Motor neuron (in vitro differentiated cells): ENCODE results near the gene TMEFF1. TPM values are rescaled to one million over a fixed set of nuclear protein-coding genes. Genes with fewer than 3 reads are reported as not detected.
A peak's percentile ranks its signal among the peaks of the same experiment; 100 is the strongest.
"Not testable (repeated sequence)": the region's sequence is repeated elsewhere in the genome, so short reads cannot be mapped to it uniquely, and the experiment has no call there.

Experiments used
- ATAC-seq, 8 experiments: fragments of 200-7000 bp; cut with Tn5 transposase; replicated peaks in 6 of 8; 2 replicates each; pipeline ENCODE4 v1.8.0; 2021; ENCODE audit warnings: mild to moderate bottlenecking in 8 of 8, moderate library complexity in 8 of 8
- H3K27ac ChIP-seq, 2 donors: fragments of 250-450 bp; sonication (Bioruptor Pico); 2 replicates each; pipeline ENCODE4 v1.9.0; 2021; ENCODE audit warnings: antibody characterized with exemption in 2 of 2, mild to moderate bottlenecking in 2 of 2, moderate library complexity in 1 of 2
- H3K4me1 ChIP-seq, 2 donors: fragments of 250-450 bp; sonication (Bioruptor Pico); replicated peaks in 1 of 2; 2 replicates each; pipeline ENCODE4 v1.6.1; 2021; ENCODE audit warnings: antibody characterized with exemption in 2 of 2, mild to moderate bottlenecking in 2 of 2, moderate library complexity in 1 of 2
- H3K4me3 ChIP-seq, 5 donors: fragments of 250-450 bp; sonication (Bioruptor Pico); 2 replicates each; pipeline ENCODE4 v1.9.0; 2021; ENCODE audit warnings: antibody characterized with exemption in 5 of 5, mild to moderate bottlenecking in 5 of 5, moderate library complexity in 4 of 5
- WGBS, 10 experiments: fragments of 450-650 bp; shearing (Covaris generic); methylation state at CpG; one replicate each; pipeline ENCODE4 v1.0.0; 2022; 5-methylcytosine and 5-hydroxymethylcytosine counted together
- in situ Hi-C, 9 experiments: fragments of 400-800 bp; cut with MboI; loops; one replicate each; pipeline ENCODE4 v1.15.0; 2021; ENCODE audit warnings: low sequenced_read_pairs in 9 of 9, low pct_unique_long_range_greater_than_20kb in 2 of 9; ENCODE audit not compliant: unreplicated experiment in 9 of 9
- total RNA-seq, 8 experiments: library from RNA; unstranded; fragments of 300-600 nt; gene quantifications; 2 replicates each; pipeline versions ENCODE4 v1.2.3 to v1.2.4, GENCODE V29; 2022

Gene TMEFF1
- total RNA-seq, 8 experiments from 2014 or later, result 0.31 to 34.7 (median 31.7) TPM; not detected in 1

GRCh38 chr9:100477241-100477640 is 4.3 kb downstream of the TMEFF1 start:
- WGBS, 10 experiments, result 13 to 100% (median 92%) methylated on average over 1 to 4 of the region's 4 CpGs
- no peak overlapping the region for H3K4me3 ChIP-seq
- in situ Hi-C loops, result no loop called here
- no peak overlapping the region for H3K27ac ChIP-seq
- no peak for ATAC-seq
- peaks cover 4 to 13% of the 10 kb centered on the region in 2 donors for H3K4me1 ChIP-seq

GRCh38 chr9:100478192-100478591 is 5.2 kb downstream of the TMEFF1 start:
- WGBS, 10 experiments, result 90 to 100% (median 95%) methylated on average over 2 to 6 of the region's 6 CpGs; no CpG with 5 or more reads in 3 of the 10 experiments
- in situ Hi-C loops, result no loop called here
- no peak for ATAC-seq

GRCh38 chr9:100479820-100480219 is 6.9 kb downstream of the TMEFF1 start:
- no peak for ATAC-seq
- Histone ChIP-seq H3K27ac (no peak overlapping the region), H3K4me3 (no peak overlapping the region), H3K4me1 (peaks cover 4 to 10% of the 10 kb centered on the region in 2 donors)
- WGBS, 10 experiments, result 13 to 100% (median 75%) methylated on average over 1 to 2 of the region's 2 CpGs; no CpG with 5 or more reads in 1 of the 10 experiments
- in situ Hi-C loops, result no loop called here

More at GRCh38 chr9:100478192-100478591, 5.2 kb downstream of the TMEFF1 start:
- Histone ChIP-seq H3K27ac (no peak overlapping the region), H3K4me1 (peaks cover 4 to 10% of the 10 kb centered on the region in 2 donors), H3K4me3 (no peak overlapping the region)

GRCh38 chr9:100485196-100485595 is 12.2 kb downstream of the TMEFF1 start:
- Histone ChIP-seq H3K4me1 (peaks cover 6 to 8% of the 10 kb centered on the region in 2 donors), H3K27ac (no peak overlapping the region), H3K4me3 (no peak overlapping the region)
- ATAC-seq, result no peak
- 0 to 100% (median 95%) methylated on average over 1 of the region's 1 CpG for WGBS, 10 experiments
- in situ Hi-C loops, result no loop called here

GRCh38 chr9:100486479-100487176 is 13.7 kb downstream of the TMEFF1 start:
- no peak overlapping the region for H3K4me3 ChIP-seq
- H3K27ac ChIP-seq, result no peak overlapping the region
- in situ Hi-C loops, result no loop called here
- 53 to 100% (median 82%) methylated on average over 1 to 9 of the region's 10 CpGs; no CpG with 5 or more reads in 1 of the 10 experiments for WGBS, 10 experiments
- peaks cover 7 to 8% of the 10 kb centered on the region in 2 donors for H3K4me1 ChIP-seq
- ATAC-seq, result no peak

GRCh38 chr9:100488177-100488576 is 15.2 kb downstream of the TMEFF1 start:
- H3K27ac ChIP-seq, result no peak overlapping the region
- ATAC-seq, result no peak
- no peak overlapping the region for H3K4me3 ChIP-seq
- in situ Hi-C loops, result no loop called here
- peaks cover 7 to 8% of the 10 kb centered on the region in 2 donors for H3K4me1 ChIP-seq
- WGBS, 10 experiments, result 79 to 100% (median 100%) methylated on average over 1 of the region's 1 CpG; no CpG with 5 or more reads in 1 of the 10 experiments

GRCh38 chr9:100489836-100490235 is 16.9 kb downstream of the TMEFF1 start:
- H3K4me3 ChIP-seq, result no peak overlapping the region
- WGBS, 10 experiments, result 42 to 100% (median 82%) methylated on average over 2 to 4 of the region's 4 CpGs
- no peak for ATAC-seq
- H3K27ac ChIP-seq, result no peak overlapping the region
- peaks cover 7 to 8% of the 10 kb centered on the region in 2 donors for H3K4me1 ChIP-seq
- in situ Hi-C loops, result no loop called here

GRCh38 chr9:100492952-100493351 is 20.0 kb downstream of the TMEFF1 start:
- 70 to 100% (median 90%) methylated on average over 1 to 2 of the region's 2 CpGs; no CpG with 5 or more reads in 4 of the 10 experiments for WGBS, 10 experiments
- peaks cover 7 to 8% of the 10 kb centered on the region in 2 donors for H3K4me1 ChIP-seq
- H3K27ac ChIP-seq, result no peak overlapping the region
- ATAC-seq, result peak in 4 of 8 experiments; percentile 26 to 58 (median 42)
- H3K4me3 ChIP-seq, result no peak overlapping the region
- in situ Hi-C loops, result no loop called here

- Histone ChIP-seq H3K4me3 (no peak overlapping the region), H3K4me1 (no peaks in the 10 kb centered on the region), H3K27ac (no peak overlapping the region)
- 21 to 100% (median 87%) methylated on average over 1 to 5 of the region's 5 CpGs for WGBS, 10 experiments
- no peak for ATAC-seq
- in situ Hi-C loops, result no loop called here
These were observed 25.6 kb downstream of the TMEFF1 start for GRCh38 chr9:100498592-100498991.

- WGBS, 10 experiments, result 68 to 100% (median 93%) methylated on average over 1 to 4 of the region's 4 CpGs
- in situ Hi-C loops, result no loop called here
- Histone ChIP-seq H3K4me1 (no peaks in the 10 kb centered on the region), H3K27ac (no peak overlapping the region), H3K4me3 (no peak overlapping the region)
- ATAC-seq, result no peak
These were observed 26.5 kb downstream of the TMEFF1 start for GRCh38 chr9:100499460-100499859.

- ATAC-seq, result no peak
- Histone ChIP-seq H3K27ac (no peak overlapping the region), H3K4me3 (no peak overlapping the region), H3K4me1 (no peaks in the 10 kb centered on the region)
- in situ Hi-C loops, result loop anchor here in 1 of 9 experiments (10.0 kb wide), 1 partner anchor 85 kb away; no protein-coding TSS in a partner anchor
- 57 to 100% (median 91%) methylated on average over 1 to 2 of the region's 2 CpGs; no CpG with 5 or more reads in 1 of the 10 experiments for WGBS, 10 experiments
These were observed 26.9 kb downstream of the TMEFF1 start for GRCh38 chr9:100499866-100500265.

GRCh38 chr9:100505564-100506159 is 32.7 kb downstream of the TMEFF1 start:
- Histone ChIP-seq H3K27ac (no peak overlapping the region), H3K4me3 (no peak overlapping the region), H3K4me1 (no peaks in the 10 kb centered on the region)
- in situ Hi-C loops, result loop anchor here in 1 of 9 experiments (10.0 kb wide), 1 partner anchor 79 kb away; no protein-coding TSS in a partner anchor
- 29 to 100% (median 76%) methylated on average over 1 to 4 of the region's 4 CpGs for WGBS, 10 experiments
- peak in 3 of 8 experiments; percentile 71 to 85 (median 76) for ATAC-seq

- not testable (repeated sequence) for H3K4me1 ChIP-seq, H3K27ac ChIP-seq, ATAC-seq, H3K4me3 ChIP-seq
- in situ Hi-C loops, result loop anchor here in 1 of 9 experiments (10.0 kb wide), 1 partner anchor 77 kb away; no protein-coding TSS in a partner anchor
These were observed 34.4 kb downstream of the TMEFF1 start for GRCh38 chr9:100507350-100507749.
